Measurements from ENCODE around the gene IL18. TPM values are rescaled to one million over a fixed set of nuclear protein-coding genes. Genes with fewer than 3 reads are reported as not detected.
"Not testable (repeated sequence)": the region's sequence is repeated elsewhere in the genome, so short reads cannot be mapped to it uniquely, and the experiment has no call there.

The IL18 gene
- total RNA-seq, 4 donors from 2014 or later: 5.8 to 18.3 (median 9.3) TPM

DNA sequence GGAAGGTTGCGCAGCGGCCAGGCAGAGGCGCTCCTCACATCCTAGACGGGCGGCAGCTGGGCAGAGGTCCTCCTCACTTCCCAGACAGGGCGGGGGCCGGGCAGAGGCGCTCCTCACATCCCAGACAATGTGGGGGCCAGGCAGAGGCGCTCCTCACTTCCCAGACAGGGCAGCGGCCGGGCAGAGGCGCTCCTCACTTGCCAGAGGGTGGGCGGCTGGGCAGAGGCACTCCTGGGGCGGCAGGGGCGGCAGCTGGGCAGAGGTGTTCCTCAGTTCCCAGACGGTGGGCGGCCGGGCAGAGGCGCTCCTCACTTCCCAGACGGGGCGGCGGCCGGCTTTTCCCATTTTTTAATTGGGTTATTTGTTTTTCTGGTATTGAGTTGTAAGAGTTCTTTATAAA lies 42.2 kb upstream of the IL18 start:
- TF ChIP-seq POLR2A (IDR thresholded peaks at IDR 0.05): no peak
- TF ChIP-seq, protein P1, sequence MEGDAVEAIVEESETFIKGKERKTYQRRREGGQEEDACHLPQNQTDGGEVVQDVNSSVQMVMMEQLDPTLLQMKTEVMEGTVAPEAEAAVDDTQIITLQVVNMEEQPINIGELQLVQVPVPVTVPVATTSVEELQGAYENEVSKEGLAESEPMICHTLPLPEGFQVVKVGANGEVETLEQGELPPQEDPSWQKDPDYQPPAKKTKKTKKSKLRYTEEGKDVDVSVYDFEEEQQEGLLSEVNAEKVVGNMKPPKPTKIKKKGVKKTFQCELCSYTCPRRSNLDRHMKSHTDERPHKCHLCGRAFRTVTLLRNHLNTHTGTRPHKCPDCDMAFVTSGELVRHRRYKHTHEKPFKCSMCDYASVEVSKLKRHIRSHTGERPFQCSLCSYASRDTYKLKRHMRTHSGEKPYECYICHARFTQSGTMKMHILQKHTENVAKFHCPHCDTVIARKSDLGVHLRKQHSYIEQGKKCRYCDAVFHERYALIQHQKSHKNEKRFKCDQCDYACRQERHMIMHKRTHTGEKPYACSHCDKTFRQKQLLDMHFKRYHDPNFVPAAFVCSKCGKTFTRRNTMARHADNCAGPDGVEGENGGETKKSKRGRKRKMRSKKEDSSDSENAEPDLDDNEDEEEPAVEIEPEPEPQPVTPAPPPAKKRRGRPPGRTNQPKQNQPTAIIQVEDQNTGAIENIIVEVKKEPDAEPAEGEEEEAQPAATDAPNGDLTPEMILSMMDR (IDR thresholded peaks at IDR 0.05): no peak
- H3K36me3 ChIP-seq: no peaks in the 10 kb centered on the region
- WGBS, 2 donors: 97 to 98% methylated on average over 22 to 23 of the region's 23 CpGs
- intact Hi-C loops (cut with DNase I): no loop called here
- H3K27me3 ChIP-seq: no peaks in the 10 kb centered on the region
- H3K27ac ChIP-seq: no peak overlapping the region
- H3K4me3 ChIP-seq (replicated peaks in 1 of 3): no peak overlapping the region
- no peaks in the 10 kb centered on the region for H3K4me1 ChIP-seq
- no peak for DNase-seq
- H3K9me3 ChIP-seq: no peaks in the 10 kb centered on the region

DNA sequence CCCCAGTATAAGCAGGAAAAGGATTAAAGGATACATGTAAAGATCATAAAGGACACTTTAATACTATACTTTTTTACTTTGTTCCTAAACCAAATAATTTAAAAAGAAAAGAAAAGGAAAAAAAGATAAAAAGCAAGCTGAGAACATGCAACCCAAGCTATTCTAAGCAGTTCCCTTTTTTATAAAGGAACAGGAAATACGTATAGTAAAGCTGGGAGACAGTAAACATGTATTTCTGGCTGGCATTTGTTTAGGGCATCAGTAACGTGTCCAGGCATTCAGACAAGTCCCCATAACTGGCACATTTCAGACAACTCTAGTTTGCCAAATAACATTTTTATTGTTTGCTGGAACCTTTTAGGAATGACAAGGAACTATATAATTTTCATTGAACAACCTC lies 36.4 kb upstream of the IL18 start:
- 39 to 40% methylated on average over 2 of the region's 2 CpGs for WGBS, 2 donors
- Histone ChIP-seq H3K36me3 (no peaks in the 10 kb centered on the region), H3K4me3 (replicated peaks in 1 of 3) (no peak overlapping the region), H3K27me3 (no peaks in the 10 kb centered on the region), H3K4me1 (peaks cover 0 to 8% of the 10 kb centered on the region in 2 donors), H3K9me3 (no peaks in the 10 kb centered on the region), H3K27ac (no peak overlapping the region)
- TF ChIP-seq, protein P1 (IDR thresholded peaks at IDR 0.05): no peak
- no peak for TF ChIP-seq POLR2A (IDR thresholded peaks at IDR 0.05)
- DNase-seq: no peak
- intact Hi-C loops (cut with DNase I): no loop called here

DNA sequence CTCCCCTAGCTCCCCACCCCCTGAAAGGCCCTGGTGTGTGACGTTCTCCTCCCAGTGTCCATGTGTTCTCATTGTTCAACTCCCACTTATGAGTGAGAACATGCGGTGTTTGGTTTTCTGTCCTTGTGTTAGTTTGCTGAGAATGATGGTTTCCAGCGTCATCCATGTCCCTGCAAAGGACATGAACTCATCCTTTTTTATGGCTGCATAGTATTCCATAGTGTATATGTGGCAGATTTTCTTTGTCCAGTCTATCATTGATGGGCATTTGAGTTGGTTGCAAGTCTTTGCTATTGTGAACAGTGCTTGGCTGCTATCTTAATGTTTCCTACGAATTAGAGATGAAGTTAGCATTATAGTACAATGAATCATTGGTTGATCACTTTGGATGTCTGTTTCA lies 35.2 kb upstream of the IL18 start:
- H3K27me3 ChIP-seq; H3K36me3 ChIP-seq; H3K27ac ChIP-seq; H3K9me3 ChIP-seq; H3K4me3 ChIP-seq (replicated peaks in 1 of 3); intact Hi-C loops (cut with DNase I); DNase-seq: not testable (repeated sequence)
- peaks cover 0 to 11% of the 10 kb centered on the region in 2 donors for H3K4me1 ChIP-seq
- 90 to 92% methylated on average over 4 of the region's 4 CpGs for WGBS, 2 donors

DNA sequence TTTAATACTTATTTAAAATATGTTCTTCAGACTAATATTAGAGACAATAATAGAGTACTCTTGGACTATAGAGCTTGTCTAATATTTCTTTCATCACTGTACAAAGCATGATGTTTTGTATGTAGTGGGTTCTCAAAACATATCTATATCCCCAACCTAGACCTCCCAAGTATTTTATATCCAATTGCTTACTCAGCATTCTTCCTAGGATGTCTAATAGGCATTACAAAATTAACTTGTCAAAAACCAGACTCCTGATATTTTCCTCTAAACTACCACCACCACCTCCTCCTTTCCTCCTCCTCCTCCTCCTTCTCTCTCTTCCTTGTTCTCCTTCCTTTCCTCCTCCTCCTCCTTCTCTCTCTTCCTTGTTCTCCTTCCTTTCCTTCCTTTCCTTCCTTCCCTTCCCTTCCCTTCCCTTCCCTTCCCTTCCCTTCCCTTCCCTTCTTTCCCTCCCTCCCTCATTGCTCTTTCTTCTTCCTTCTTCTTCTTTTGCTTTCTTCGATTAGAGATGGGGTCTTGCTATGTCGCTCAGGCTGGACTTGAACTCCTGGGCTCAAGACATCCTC lies 32.7 kb upstream of the IL18 start:
- H3K36me3 ChIP-seq: no peaks in the 10 kb centered on the region
- H3K9me3 ChIP-seq: no peaks in the 10 kb centered on the region
- peak overlapping the region in 1 of 3 donors; percentile 47 for H3K27ac ChIP-seq
- TF ChIP-seq, protein P1 (IDR thresholded peaks at IDR 0.05): no peak
- TF ChIP-seq POLR2A (IDR thresholded peaks at IDR 0.05): no peak
- 92 to 96% methylated on average over 2 of the region's 2 CpGs for WGBS, 2 donors
- no peak for DNase-seq
- H3K4me3 ChIP-seq (replicated peaks in 1 of 3): no peak overlapping the region
- H3K27me3 ChIP-seq: no peaks in the 10 kb centered on the region
- intact Hi-C loops (cut with DNase I): no loop called here
- peaks cover 0 to 11% of the 10 kb centered on the region in 2 donors for H3K4me1 ChIP-seq

DNA sequence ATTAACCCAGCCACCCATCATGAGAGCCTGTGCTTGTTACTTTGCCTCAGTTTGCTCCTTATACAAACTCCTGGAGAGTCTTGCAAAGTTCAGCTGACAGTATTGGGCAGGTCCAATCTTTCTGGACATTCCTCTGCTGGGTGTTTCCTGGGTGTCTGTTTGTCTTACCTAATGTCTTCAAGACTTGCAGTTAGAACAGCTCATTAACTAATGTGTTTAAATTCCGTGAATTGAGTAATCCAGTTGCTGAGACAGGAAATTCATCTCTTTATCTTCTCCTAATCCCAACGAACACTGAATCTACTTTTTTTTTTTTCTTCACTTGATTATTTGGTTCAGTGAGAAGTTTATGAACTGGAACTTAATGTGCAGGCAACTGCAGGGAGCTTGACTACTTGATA lies 32.1 kb upstream of the IL18 start:
- Histone ChIP-seq H3K36me3 (no peaks in the 10 kb centered on the region), H3K9me3 (no peaks in the 10 kb centered on the region), H3K4me3 (replicated peaks in 1 of 3) (no peak overlapping the region), H3K4me1 (peaks cover 0 to 11% of the 10 kb centered on the region in 2 donors), H3K27me3 (no peaks in the 10 kb centered on the region), H3K27ac (peak overlapping the region; percentile 47 to 76 (median 59))
- intact Hi-C loops (cut with DNase I): no loop called here
- DNase-seq: no peak
- 20% methylated on average over 2 of the region's 2 CpGs for WGBS, 2 donors
- no peak for TF ChIP-seq POLR2A (IDR thresholded peaks at IDR 0.05)
- TF ChIP-seq, protein P1 (IDR thresholded peaks at IDR 0.05): no peak

DNA sequence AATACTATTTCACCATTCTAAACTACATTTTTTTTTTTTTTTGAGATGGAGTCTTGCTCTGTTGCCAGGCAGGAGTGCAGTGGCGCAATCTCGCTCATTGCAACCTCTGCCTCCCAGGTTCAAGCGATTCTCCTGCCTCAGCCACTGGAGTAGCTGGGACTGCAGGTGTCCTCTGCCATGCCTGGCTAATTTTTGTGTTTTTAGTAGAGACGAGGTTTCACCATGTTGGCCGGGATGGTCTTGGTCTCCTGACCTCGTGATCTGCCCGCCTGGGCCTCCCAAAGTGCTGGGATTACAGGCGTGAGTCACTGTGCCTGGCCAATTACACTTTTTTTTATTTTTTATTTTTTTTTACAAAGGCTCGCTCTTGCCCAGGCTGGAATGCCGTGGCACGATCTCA lies 31.2 kb upstream of the IL18 start:
- peak overlapping the region; percentile 47 to 76 (median 59) for H3K27ac ChIP-seq
- 28 to 39% methylated on average over 11 of the region's 11 CpGs for WGBS, 2 donors
- H3K4me3 ChIP-seq (replicated peaks in 1 of 3); H3K27me3 ChIP-seq; H3K36me3 ChIP-seq; H3K9me3 ChIP-seq; intact Hi-C loops (cut with DNase I): not testable (repeated sequence)
- peaks cover 0 to 11% of the 10 kb centered on the region in 2 donors for H3K4me1 ChIP-seq
- peak; percentile 86 to 87 for DNase-seq

All from thyroid gland (tissue), 4 donors.